B cell (primary cell): ENCODE results near the gene XG. TPM values are rescaled to one million over a fixed set of nuclear protein-coding genes. Genes with fewer than 3 reads are reported as not detected.

Experiments used
- ATAC-seq: fragments of 200-7000 bp; cut with Tn5 transposase; one replicate; pipeline ENCODE4 v1.10.0; 2021; ENCODE audit warnings: low read depth, mild to moderate bottlenecking, moderate number of reproducible peaks, moderate library complexity
- CTCF ChIA-PET: fragments of 350-600 bp; sonication (Branson Sonifier 250); formaldehyde crosslinking; loops from one replicate; lab custom pipeline; 2021; ENCODE audit warnings: antibody characterized with exemption, inconsistent platforms; lab: Charles Lee
- POLR2A ChIA-PET: fragments of 350-600 bp; sonication (Branson Sonifier 250); formaldehyde crosslinking; loops from one replicate; lab custom pipeline; 2021; ENCODE audit warnings: antibody characterized with exemption; lab: Charles Lee
- DNase-seq: peaks from one replicate; pipeline ENCODE4 v3.0.0; 2013
- H2AFZ ChIP-seq: 2 replicates; pipeline ENCODE4 v1.6.1; 2012; ENCODE audit warnings: mild to moderate bottlenecking, low read depth, low read length; ENCODE audit not compliant: insufficient read depth, poor library complexity, severe bottlenecking
- H3K27ac ChIP-seq, 2 donors: 1 replicate in 1 of 2; 2 replicates in 1 of 2; pipeline ENCODE4 v1.5.1; 2012 to 2013; ENCODE audit warnings: low read length in 2 of 2, mild to moderate bottlenecking in 2 of 2, moderate library complexity in 1 of 2
- H3K27me3 ChIP-seq, 4 experiments: fragments of 200-600 bp in 1 of 4; sonication (generic) in 1 of 4; replicated peaks in 1 of 4; 1 replicate in 2 of 4; 2 replicates in 2 of 4; pipeline versions ENCODE4 v1.6.1 to v1.7.0; 2013 to 2016; ENCODE audit warnings: low read length in 3 of 4, mild to moderate bottlenecking in 2 of 4, mixed read lengths in 1 of 4, moderate library complexity in 1 of 4; ENCODE audit not compliant: insufficient read depth in 4 of 4, control insufficient read depth in 3 of 4; ENCODE audit errors: control extremely low read depth in 1 of 4
- H3K36me3 ChIP-seq, 2 experiments: replicated peaks in 1 of 2; 1 replicate in 1 of 2; 2 replicates in 1 of 2; pipeline versions ENCODE4 v1.6.1 to v1.7.1; 2013; ENCODE audit warnings: low read length in 1 of 2; ENCODE audit not compliant: insufficient read depth in 2 of 2, control insufficient read depth in 1 of 2; ENCODE audit errors: control extremely low read depth in 1 of 2, extremely low read depth in 1 of 2
- H3K4me1 ChIP-seq, 2 donors: fragments of 200-600 bp in 1 of 2; sonication (generic) in 1 of 2; 1 replicate in 1 of 2; 2 replicates in 1 of 2; pipeline versions ENCODE4 v1.5.1 to v1.6.1; 2013 to 2017; ENCODE audit warnings: low read length in 2 of 2; ENCODE audit not compliant: control insufficient read depth in 2 of 2, insufficient read depth in 2 of 2
- H3K4me2 ChIP-seq: replicated peaks from 2 replicates; pipeline ENCODE3; 2012; ENCODE audit warnings: mild to moderate bottlenecking, low read depth, low read length; ENCODE audit not compliant: poor library complexity, severe bottlenecking
- H3K4me3 ChIP-seq, 5 experiments: fragments of 200-600 bp in 1 of 5; sonication (generic) in 1 of 5; 1 replicate in 3 of 5; 2 replicates in 2 of 5; pipeline versions ENCODE4 v1.5.1 to v1.7.0; 2011 to 2016; ENCODE audit warnings: low read length in 4 of 5, mild to moderate bottlenecking in 4 of 5, low read depth in 2 of 5, control low read depth in 1 of 5, moderate library complexity in 1 of 5; ENCODE audit not compliant: insufficient read depth in 1 of 5; ENCODE audit errors: control extremely low read depth in 1 of 5, extremely low read depth in 1 of 5
- H3K79me2 ChIP-seq: fragments of 200-600 bp; sonication (generic); one replicate; pipeline ENCODE4 v1.6.0; 2016; ENCODE audit warnings: low read length; ENCODE audit not compliant: control insufficient read depth, insufficient read depth
- H3K9ac ChIP-seq: fragments of 200-600 bp; sonication (generic); 2 replicates; pipeline ENCODE4 v1.6.1; 2017; ENCODE audit warnings: mild to moderate bottlenecking, low read length, moderate library complexity
- H3K9me3 ChIP-seq, 3 donors: one replicate each; pipeline versions ENCODE4 v1.6.1 to v1.7.1; 2013; ENCODE audit warnings: low read length in 2 of 3; ENCODE audit not compliant: control insufficient read depth in 2 of 3, insufficient read depth in 1 of 3; ENCODE audit errors: control extremely low read depth in 1 of 3
- H4K20me1 ChIP-seq: 2 replicates; pipeline ENCODE4 v1.6.0; 2012; ENCODE audit warnings: mild to moderate bottlenecking, low read length; ENCODE audit not compliant: insufficient read depth, control insufficient read depth, poor library complexity, severe bottlenecking
- H3K27ac Mint-ChIP-seq: one replicate; pipeline ENCODE4 v1.8.0; 2021; ENCODE audit warnings: mixed read lengths
- H3K27me3 Mint-ChIP-seq: one replicate; pipeline ENCODE4 v1.8.0; 2021; ENCODE audit warnings: mixed read lengths
- H3K4me1 Mint-ChIP-seq: one replicate; pipeline ENCODE4 v1.8.0; 2021; ENCODE audit warnings: mixed read lengths
- H3K4me3 Mint-ChIP-seq: one replicate; pipeline ENCODE4 v1.8.0; 2021; ENCODE audit warnings: mixed read lengths
- H3K9me3 Mint-ChIP-seq: one replicate; pipeline ENCODE4 v1.8.0; 2022; ENCODE audit warnings: mixed read lengths; ENCODE audit not compliant: insufficient read depth
- CTCF ChIP-seq: fragments of 200-600 bp; IDR thresholded peaks from one replicate; pipeline ENCODE4 v1.8.0; 2022; ENCODE audit warnings: antibody characterized with exemption, mild to moderate bottlenecking
- EZH2 ChIP-seq: IDR thresholded peaks from 2 replicates; pipeline ENCODE4 v1.6.1; 2012; ENCODE audit warnings: borderline replicate concordance, low read depth, mild to moderate bottlenecking, moderate library complexity, low read length; ENCODE audit not compliant: insufficient read depth, poor library complexity, severe bottlenecking
- WGBS: methylation state at CpG from one replicate; pipeline ENCODE4 v1.1.5; 2013; ENCODE audit warnings: missing lambda C conversion rate; ENCODE audit not compliant: insufficient coverage; 5-methylcytosine and 5-hydroxymethylcytosine counted together
- intact Hi-C: fragments of 100-400 bp; cut with micrococcal nuclease; formaldehyde crosslinking; loops from one replicate; pipeline ENCODE4 v1.10.0; 2022
- polyA plus RNA-seq: library from polyadenylated mRNA; depleted of rRNA; stranded (reverse); fragments of >200 nt; gene quantifications from 2 replicates; pipeline ENCODE4 v1.2.3, GENCODE V29; 2012
- total RNA-seq, 2 donors: library from RNA; stranded (reverse); fragments of 120-200 nt in 1 of 2; gene quantifications; 1 replicate in 1 of 2; 2 replicates in 1 of 2; pipeline versions ENCODE4 v1.2.3 to v1.2.4, GENCODE V29; 2013 to 2022

Gene XG
- total and polyA plus RNA-seq, 2 donors (not counting 1 experiment from before 2014, with no cell fraction given): 0.03 TPM; not detected in 1

GRCh38 chrX:2735270-2735669 lies 16.6 kb upstream of the XG start:
- ATAC-seq (no peak), DNase-seq (no peak)
- H3K27me3 Mint-ChIP-seq: no peaks in the 10 kb centered on the region
- WGBS: 93% methylated on average over 2 of the region's 4 CpGs
- H3K27ac Mint-ChIP-seq: no peak overlapping the region
- no peaks in the 10 kb centered on the region for H3K27me3 ChIP-seq
- H2AFZ ChIP-seq: no peak overlapping the region
- no peaks in the 10 kb centered on the region for H3K4me1 Mint-ChIP-seq
- CTCF ChIA-PET: no interaction called here
- no peaks in the 10 kb centered on the region for H4K20me1 ChIP-seq
- H3K36me3 ChIP-seq: peaks cover 0 to 37% of the 10 kb centered on the region in 2 experiments
- H3K9me3 Mint-ChIP-seq: no peaks in the 10 kb centered on the region
- POLR2A ChIA-PET: no interaction called here
- H3K4me1 ChIP-seq: no peaks in the 10 kb centered on the region
- H3K4me3 Mint-ChIP-seq: no peak overlapping the region
- H3K9ac ChIP-seq: no peak overlapping the region
- intact Hi-C loops: no loop called here
- no peak overlapping the region for H3K4me2 ChIP-seq
- no peaks in the 10 kb centered on the region for H3K79me2 ChIP-seq
- no peak for TF ChIP-seq CTCF
- TF ChIP-seq EZH2: no peak
- H3K27ac ChIP-seq: no peak overlapping the region
- H3K4me3 ChIP-seq: no peak overlapping the region
- peaks cover 0 to 5% (median 0%) of the 10 kb centered on the region in 3 donors for H3K9me3 ChIP-seq

GRCh38 chrX:2740672-2741071 lies 11.2 kb upstream of the XG start:
- Mint-ChIP-seq H3K4me1 (no peaks in the 10 kb centered on the region), H3K4me3 (no peak overlapping the region), H3K9me3 (no peaks in the 10 kb centered on the region), H3K27me3 (no peaks in the 10 kb centered on the region), H3K27ac (no peak overlapping the region)
- intact Hi-C loops: loop anchor here (5.0 kb wide), 1 partner anchor 33 kb away; no protein-coding TSS in a partner anchor
- Histone ChIP-seq H3K9me3 (no peaks in the 10 kb centered on the region), H3K9ac (no peak overlapping the region), H3K27me3 (no peaks in the 10 kb centered on the region), H3K4me1 (no peaks in the 10 kb centered on the region), H3K79me2 (no peaks in the 10 kb centered on the region), H3K36me3 (peaks cover 3 to 38% of the 10 kb centered on the region in 2 experiments), H2AFZ (no peak overlapping the region), H3K27ac (no peak overlapping the region), H3K4me3 (no peak overlapping the region), H4K20me1 (no peaks in the 10 kb centered on the region), H3K4me2 (no peak overlapping the region)
- CTCF ChIA-PET: no interaction called here
- no peak for DNase-seq
- POLR2A ChIA-PET: no interaction called here
- WGBS: 98% methylated on average over 11 of the region's 11 CpGs
- no peak for TF ChIP-seq EZH2
- no peak for TF ChIP-seq CTCF
- ATAC-seq: no peak
